ENCODE results near the gene LONP2.
"Not testable (repeated sequence)": the region's sequence is repeated elsewhere in the genome, so short reads cannot be mapped to it uniquely, and the experiment has no call there.

Gene LONP2

DNA sequence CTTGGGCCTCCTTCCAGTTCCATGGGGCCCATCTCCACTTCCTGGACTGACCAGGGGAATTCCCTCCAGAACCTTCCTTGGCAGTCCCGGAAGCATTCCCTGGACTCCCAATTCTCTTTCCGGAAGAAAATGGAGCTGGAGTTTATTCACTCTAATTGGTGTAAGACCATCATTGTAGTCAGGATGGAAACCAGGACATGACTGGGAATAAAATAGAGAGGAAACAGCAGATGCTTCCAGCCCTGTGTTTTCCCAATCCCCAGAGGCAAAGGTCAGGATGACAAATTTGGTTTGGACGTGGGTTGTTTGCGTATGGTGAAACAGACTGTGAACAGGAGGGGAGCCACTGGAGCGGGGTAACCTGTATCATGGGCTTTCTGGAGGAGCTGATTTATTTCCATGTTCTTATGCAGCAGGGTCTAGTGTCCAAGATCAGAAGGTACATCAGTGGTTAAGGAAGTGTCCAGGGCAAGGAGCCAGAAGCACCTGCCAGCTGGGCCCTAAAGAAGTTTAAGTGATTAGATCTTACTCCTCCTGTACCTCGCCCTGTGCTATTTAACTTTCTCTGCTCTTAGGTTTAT, 8.5 kb upstream of the LONP2 start:
- DNase-seq (ENCODE audit: low read depth): no peak

DNA sequence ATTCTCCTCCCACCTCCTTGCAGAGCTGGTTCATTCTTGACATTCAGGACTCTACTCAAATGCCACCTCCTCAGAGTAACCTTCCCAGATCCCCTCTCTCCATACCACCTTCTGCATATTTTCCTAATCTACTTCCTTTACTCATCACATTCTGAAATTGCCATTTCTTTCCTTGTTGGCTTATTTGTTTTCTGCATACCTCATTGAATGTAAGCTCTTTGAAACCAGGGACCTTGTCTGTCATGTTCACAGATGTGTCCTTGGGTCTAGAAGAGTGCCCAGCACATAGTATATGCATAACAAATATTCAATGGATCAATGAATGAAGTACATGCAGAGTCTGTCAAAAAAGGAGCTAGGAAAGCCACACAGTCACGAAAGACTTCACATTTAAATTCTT, 7.8 kb upstream of the LONP2 start:
- no peak for DNase-seq (ENCODE audit: low read depth)

DNA sequence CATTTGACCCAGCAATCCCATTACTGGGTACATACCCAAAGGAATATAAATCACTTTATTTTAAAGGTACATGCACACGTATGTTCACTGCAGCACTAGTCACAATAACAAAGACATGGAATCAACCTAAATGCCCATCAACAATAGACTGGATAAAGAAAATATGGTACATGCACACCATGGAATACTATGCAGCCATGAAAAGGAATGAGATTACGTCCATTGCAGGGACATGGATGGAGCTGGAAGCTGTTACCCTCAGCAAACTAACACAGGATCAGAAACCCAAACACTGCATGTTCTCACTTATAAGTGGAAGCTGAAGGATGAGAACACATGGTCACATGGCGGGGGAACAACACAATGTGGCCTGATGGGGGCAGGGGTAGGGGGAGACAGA, 4.0 kb upstream of the LONP2 start:
- DNase-seq (ENCODE audit: low read depth): not testable (repeated sequence)

DNA sequence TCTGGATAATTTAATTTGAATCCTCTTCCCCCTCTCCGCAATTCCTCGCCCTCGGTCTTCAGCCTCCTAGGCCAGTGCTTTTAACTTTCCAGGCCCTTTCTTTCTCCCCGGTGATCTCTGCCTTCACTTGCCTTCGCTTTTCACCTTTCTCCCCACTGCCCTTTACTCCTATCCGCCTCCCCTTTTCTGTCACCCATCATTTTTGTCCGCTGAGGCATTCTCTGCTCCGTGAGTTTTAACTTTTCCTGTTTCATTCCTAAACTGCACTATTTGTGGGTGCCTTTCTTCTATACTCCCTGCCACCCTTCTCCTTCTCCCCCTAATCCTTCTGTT, 729 bp downstream of the LONP2 start:
- no peak for DNase-seq (ENCODE audit: low read depth)

DNA sequence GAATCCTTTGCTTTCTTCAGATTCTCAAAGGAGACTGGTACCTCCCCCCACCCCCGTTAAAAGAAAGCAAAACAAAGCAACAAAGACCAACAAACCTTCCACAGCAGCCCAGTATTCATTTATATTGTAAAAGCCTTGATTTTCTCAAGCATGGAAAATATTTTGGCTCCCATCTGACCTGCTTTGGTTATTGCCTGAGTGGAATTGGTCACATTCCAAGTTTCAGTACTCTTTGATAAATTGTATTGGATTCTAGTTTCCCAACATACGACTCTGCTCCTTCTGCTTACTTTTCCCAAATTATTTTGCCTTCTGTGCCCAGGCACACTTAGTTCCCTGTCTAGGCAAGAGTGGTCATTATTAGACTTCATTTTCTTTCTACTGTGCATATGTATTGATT, 2.0 kb downstream of the LONP2 start:
- no peak for DNase-seq (ENCODE audit: low read depth)

DNA sequence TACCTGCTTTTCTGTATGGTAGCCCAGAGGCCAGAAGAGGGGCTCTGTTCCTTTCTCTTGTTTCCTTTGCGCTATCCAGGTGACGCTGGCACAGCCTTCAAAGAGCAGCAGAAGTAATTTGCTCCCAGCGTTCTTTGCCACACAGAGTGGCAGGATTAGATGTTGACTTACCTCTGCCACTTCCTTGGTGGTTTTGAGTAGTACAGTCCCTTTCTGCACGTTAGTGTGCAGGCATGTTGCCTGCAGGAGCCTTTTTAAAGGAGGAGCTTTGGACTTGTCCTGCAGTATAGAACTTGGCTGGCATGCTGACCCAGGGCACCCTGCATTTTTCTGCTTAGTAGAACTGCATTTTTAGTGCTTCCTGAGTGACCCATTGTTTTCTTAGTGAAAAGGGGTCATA, 3.2 kb downstream of the LONP2 start, which contains the start of gene ABCC11:
Gene ABCC11 (minus strand): TSS at position 229 of the 400 bp plus-strand sequence. CDS start 15,618 bp downstream, outside the sequence.
- no peak for DNase-seq (ENCODE audit: low read depth)

DNA sequence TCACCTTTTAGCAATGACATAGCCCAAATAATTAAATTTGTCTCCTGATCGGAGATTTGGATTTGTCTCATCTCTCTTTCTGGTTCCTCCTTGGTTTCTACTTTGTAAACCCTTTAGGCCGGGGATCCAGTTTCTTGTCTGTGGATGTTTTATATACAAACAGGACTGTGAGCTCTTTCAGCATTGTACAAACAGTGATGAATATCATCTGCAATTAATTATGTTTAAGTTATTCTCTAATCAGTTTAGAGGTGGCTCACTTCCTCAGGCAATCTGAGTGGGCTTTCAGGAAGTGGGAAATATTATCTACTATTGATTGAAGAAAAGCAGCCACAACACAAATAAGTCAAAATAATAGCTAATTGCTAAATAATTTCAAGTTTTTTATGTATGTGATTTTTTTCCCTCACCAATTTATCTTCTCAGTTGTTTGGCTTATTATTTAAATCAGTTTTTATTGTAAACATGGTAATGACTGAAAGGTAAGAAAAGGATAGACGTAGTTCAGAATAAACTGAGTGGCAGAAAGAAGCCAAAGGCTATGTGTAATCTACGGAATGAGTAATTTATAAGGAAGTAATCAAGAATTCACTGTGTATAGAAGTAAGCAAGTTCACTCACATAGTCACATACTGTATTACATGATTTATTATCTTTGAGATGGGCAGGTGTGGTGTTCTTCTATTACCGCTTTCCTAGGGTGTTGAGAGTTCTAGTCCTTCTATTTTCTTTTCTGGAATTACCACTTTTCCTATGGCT, 6.6 kb downstream of the LONP2 start:
- no peak for DNase-seq (ENCODE audit: low read depth)

DNA sequence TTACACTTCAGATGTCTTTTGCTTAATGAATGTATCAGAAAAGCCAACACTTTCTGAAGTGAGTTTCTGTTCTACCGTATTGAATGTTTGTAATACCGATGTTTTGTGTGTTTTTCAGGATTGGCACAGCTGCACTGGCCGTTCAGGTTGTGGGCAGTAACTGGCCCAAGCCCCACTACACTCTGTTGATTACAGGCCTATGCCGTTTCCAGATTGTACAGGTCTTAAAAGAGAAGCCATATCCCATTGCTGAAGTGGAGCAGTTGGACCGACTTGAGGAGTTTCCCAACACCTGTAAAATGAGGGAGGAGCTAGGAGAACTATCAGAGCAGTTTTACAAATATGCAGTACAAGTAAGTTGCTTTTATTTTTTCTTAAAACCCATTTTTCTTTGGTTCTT, 7.9 kb downstream of the LONP2 start:
- DNase-seq (ENCODE audit: low read depth): no peak

DNA sequence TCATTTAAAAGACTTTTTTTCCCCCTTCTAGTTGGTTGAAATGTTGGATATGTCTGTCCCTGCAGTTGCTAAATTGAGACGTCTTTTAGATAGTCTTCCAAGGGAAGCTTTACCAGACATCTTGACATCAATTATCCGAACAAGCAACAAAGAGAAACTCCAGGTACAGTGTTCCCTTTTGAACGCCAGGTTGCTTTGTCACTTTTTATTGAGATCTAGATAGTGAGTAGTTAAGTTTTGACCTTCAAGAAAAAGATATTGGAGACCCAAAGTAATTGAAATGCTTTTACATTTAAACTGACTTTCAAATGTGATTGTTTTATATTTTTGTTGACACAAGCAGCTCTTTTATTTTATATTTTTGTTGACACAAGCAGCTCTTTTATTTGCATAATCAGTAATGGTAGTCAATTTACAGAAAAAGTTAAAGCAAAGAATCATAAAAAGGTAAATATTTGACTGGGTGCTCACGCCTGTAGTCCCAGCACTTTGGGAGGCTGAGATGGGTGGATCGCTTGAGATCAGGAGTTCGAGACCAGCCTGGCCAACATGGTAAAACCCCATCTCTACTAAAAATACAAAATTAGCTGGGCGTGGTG, 12.6 kb downstream of the LONP2 start:
- no peak for DNase-seq (ENCODE audit: low read depth)

DNA sequence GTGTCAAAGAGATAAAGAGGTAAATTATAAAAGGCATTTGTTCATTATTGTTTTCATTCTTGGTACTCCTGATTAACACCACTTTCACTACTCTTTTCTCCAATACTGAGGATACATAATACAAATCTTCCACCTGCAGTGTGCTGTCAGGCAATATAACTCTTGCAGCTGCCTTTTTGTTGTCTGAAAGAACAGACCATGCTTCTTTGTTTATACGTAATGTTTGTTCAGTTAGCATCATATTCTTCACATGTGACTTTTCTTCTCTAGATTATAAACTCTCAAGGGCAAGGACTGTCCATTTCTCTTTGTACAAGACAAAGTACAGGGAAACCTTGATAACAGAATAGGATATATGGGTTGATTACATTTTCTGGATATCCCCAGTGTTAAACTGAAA, 17.5 kb downstream of the LONP2 start:
- DNase-seq (ENCODE audit: low read depth): no peak

DNA sequence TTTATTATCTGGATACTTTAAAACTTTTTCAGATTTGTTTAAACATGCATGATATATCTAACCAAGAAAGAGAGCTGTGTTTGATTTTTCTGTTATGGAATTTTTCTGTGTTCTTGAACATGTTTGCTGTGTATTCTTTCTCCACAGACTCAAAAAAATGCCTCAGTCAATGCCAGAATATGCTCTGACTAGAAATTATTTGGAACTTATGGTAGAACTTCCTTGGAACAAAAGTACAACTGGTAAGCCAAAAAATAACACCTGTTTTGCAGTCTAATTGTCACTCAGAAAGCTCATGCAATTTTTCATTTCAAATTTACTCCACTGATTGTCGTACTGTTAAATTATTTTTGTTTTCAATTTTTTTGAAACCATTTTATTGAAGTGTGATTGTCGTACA, 18.5 kb downstream of the LONP2 start:
- DNase-seq (ENCODE audit: low read depth): no peak

DNA sequence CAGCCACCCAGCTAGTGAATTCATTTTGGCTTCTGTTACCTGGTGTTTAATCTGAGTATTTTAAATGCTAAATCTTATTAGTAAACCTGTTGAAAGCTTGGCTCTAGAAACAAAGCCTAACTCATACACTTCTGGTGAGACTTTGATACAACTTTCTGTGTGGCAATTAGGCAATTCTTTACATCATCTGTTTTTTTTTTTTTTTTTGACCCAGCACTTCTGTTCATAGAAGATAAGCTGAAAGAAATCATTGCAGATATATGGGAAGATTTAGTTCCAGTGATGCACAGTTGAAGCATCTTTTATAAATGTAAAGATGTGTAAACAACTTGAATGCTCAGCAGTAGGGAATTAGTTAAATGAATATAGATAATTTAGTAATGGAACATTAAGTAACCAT, 24.9 kb downstream of the LONP2 start:
- DNase-seq (ENCODE audit: low read depth): no peak

DNA sequence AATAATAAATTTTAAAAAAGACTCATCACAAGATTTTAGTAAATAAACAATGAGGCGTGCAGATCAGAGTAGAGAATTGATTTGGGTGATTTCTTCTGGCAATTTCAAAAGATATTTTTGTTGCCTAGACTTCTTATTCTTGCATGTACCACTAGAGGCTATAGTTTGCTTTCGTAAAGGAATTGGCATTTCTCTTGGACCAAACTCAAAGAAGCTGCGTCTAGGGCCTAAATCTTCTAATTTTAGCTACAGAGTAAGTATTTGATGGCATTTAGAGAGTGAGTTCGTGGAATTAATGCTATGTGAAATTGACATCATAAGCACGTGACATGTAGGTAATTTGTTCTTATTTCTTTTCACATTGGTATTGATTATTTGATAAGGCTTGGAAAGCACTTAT, 27.6 kb downstream of the LONP2 start:
- no peak for DNase-seq (ENCODE audit: low read depth)

DNA sequence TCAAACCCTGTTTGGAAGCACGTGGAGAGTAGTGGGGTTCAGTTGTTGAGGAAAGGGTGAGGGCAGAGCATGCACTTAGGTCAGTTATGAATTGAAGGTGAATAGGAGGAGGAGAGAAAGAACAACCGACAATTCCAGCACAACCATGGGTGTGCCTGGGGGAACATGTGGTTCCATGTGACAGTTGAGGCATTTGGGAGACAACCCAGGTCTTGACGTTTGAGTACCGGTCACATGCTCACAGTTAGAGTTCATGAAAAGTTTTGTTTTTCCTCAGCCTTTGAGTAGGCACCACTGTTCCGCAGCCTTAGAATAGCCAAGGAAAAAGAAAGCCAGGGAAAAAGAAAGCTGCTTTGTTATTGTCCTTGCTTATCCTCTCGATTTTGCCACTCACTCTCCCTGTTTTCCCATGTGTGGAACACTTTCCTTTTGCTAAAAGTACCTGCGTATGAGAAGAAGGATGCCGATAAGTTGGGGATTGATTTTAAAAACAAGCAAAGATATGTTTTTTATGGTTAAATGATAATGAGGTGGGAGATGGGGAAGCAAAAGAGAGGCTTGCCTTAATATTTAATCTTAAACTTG, 28.8 kb downstream of the LONP2 start:
- no peak for DNase-seq (ENCODE audit: low read depth)

DNA sequence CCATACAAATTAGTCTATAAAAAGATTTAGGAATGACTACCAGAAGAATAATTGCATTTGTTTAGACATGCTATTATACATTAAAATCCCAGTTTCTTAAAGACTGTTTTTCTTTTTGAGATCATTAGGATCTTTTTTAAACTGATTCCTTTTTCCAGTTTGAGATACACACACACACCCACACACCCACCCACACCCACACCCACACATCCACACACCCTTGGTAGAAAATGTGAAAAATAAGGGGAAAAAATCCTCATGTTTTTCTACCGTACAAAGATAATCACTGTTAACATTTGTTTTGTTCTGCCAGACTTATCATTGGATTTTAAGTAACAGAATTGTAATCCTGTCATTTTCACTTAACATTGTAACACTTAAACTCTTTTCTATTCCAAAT, 30.4 kb downstream of the LONP2 start:
- no peak for DNase-seq (ENCODE audit: low read depth)

DNA sequence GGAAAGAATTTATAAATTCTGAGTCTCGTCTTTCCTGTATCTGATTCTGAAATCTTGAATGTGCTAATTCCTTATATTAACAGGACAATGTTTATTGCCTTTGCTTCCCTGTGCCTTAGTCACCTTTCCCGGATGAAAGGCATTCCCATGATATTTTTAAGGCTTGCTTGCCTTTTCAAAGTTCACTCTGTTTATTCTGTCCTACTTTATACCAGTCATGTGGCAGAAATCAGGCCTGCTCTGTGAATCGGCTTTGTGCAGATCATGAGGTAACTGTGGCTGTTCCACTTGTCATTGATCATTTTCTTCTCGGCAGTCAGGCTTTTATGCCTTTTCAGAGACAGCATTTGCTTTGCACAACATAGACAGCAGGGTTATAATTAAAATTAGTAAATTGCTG, 32.0 kb downstream of the LONP2 start:
- DNase-seq (ENCODE audit: low read depth): no peak

DNA sequence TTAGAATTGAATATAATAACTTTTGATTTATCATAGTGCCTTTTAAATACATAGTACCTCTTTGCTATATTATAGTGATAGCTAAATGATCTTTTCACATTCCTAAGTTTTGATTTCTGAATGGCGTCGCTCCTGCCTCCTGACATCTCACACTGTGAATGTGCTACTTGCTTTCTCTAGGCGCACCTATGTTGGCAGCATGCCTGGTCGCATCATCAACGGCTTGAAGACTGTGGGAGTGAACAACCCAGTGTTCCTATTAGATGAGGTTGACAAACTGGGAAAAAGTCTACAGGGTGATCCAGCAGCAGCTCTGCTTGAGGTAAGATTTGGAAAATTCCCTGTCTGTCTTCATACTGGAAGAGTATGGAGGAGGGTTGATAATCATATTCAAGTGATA, 33.1 kb downstream of the LONP2 start:
- no peak for DNase-seq (ENCODE audit: low read depth)

DNA sequence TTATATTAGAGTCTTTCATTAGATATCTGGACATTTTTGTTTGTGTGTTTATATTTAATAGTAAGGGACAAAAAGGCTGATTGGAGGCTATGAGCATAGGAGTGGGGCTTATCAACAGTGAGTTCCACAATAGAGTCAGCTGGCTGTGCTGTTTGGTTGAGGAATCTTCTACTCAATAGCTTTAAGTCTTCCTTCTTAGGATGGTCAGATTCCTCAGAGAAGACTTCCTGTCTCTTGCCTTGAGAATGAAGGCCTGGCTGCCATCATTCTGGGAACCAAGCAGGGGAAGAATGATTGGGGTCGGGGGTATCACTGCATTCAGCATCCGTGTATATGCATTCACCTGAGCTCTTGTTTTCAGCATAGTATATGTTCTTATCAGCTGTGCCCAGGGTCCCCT, 35.1 kb downstream of the LONP2 start:
- no peak for DNase-seq (ENCODE audit: low read depth)

DNA sequence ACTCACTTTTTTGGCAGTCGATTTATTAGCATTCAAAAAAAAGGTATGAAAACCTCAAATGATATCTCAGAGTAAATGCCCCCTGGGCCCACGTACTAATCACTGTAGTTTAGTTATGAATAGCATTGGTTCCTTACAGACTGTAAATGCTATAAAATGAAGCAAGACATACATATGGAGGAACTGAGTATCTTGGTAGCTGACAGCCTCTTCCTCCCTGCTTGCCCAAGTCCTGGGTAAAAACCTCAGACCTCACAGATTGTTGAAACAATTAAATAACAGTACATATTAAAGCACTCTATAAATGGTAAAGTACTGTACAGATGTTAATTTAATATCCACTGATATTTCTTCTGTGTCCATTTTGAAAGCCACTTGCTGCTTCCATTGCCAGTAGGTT, 36.4 kb downstream of the LONP2 start:
- DNase-seq (ENCODE audit: low read depth): no peak

DNA sequence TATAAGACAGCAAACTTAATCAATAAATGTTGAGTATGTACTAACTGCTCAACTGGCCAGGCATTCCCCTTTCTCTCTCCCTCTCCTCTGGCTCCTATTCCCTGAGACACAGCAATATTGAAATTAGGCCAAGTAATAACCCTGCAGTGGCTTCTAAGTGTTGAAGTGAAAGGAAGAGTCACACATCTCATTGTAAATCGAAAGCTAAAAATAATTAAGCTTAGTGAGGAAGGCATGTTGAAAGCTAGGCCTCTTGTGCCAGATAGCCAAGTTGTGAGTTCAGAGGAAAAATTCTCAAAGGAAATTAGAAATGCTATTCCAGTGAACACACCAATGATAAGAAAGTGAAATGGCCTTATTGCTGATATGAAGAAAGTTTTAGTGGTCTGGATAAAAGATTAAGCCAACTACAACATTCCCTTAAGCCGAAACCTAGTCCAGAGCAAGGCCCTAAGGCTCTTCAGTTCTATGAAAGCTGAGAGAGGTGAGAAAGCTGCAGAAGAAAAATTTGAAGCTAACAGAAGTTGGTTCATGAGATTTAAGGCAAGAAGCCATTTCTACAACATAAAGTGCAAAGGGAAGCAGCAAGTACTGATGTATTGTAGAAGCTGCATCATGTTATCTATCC, 38.6 kb downstream of the LONP2 start:
- no peak for DNase-seq (ENCODE audit: low read depth)

DNA sequence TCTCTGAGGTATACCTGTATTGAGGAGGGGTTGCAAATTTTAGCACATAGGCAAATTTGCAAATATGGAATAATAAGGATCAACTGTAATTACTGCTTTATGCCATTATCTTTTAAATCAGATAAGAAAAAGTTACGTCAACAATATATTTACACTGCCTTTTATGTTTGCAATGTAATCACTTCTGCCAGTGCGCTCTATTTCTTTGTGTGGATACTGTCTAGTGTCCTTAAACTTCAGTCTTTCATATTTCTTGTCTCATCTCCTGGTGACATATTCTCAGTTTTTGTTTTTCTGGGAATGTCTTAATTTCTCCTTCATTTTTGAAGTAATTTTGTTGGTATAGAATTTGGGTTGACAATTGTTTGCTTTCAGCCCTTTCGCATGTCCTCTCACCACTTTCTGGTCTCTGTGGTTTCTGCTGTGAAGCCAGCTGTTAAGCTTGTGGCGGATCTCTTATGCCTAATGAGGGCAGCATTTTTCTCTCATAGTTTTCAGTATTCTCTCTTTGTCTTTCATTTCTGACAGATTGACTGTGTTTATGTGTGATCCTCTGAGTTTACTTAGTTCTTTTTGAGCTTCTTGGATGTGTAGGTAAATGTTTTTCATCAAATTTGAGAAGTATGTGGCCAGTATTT, 40.8 kb downstream of the LONP2 start:
- DNase-seq (ENCODE audit: low read depth): no peak

DNA sequence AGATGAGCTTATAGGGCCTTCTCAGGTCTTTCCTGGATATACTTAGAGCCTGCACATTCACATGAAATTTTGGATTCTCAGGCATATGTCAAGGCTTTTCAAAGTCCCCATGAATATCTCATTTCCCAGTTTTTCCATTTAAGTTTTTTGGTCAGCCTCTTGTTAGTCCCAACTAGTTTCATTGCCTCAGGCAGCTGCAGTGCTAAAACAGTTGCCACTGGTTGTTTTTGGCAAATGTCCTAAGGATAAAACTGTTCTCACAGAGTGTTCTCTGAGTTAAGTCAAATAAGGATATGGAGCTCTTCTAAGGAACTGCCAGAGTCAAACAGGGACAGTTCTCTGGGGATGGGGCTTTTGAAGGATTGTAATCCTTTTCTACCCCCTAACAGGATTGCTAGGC, 43.1 kb downstream of the LONP2 start:
- DNase-seq (ENCODE audit: low read depth): no peak
